Islet precursor cell (in vitro differentiated cells): Measurements from ENCODE around the gene TARS2.

ENCODE experiments used
- DNase-seq: peaks from one replicate; pipeline ENCODE4 v3.0.0-alpha.2; 2018

TARS2 gene

DNA sequence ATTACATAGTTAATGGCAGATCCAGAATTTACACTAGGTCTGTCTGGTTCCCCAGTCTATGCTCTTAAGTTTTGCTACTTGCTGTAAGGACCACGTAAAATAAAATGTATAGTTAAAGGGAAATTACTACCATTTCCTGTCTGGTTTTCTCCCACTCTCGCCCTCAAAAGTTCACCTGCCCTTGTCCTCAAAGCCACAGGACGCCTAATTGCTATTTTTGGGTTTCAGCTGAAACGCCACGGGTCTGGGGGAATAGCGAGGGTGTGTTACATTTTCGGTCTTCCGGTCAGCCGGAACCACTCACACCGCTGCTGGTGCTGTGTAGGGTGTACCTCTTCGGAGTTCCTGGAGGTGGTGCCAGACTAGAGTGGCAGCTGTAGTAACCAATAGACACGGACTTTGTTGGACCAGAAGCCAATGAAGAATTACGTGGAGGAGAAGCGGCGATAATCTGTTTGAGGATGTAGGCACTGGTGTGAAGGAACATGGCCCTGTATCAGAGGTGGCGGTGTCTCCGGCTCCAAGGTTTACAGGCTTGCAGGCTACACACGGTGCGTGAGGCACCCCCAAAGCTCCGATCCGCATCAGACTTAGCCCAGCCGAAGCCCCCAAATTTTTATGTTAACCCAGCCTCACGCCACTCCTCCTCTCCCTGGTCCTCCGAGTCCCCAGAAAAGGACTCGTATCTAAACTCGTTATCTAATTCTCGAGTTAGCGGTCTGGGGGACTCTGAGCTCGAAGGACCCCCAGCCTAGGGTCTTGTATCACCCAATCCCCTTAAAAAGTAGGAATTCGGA is at the start of gene TARS2:
Gene TARS2 (plus strand): TSS at position 454 of the 797 bp plus-strand sequence. CDS start 32 bp downstream, at position 486.
- DNase-seq = peak; percentile 99

DNA sequence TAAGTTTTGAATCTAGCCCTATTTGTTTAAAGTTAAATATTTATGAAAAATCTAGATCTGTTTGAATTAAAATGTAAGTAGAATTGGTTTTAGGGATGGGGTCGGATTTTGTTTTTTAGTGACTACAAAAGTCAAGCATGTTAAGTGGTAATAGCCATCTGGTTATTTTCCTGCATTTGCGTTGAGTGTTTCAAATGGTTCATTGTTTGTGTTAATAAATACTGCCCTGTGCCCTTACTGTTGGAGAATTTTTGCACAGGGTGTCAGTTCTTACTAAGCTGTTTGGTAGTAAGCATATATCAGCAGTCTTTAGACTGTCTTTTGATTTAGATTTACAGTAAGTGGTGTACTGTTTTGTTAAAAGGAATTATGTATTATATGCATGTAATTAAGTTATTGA is 46.1 kb upstream of the TARS2 start:
- no peak for DNase-seq

DNA sequence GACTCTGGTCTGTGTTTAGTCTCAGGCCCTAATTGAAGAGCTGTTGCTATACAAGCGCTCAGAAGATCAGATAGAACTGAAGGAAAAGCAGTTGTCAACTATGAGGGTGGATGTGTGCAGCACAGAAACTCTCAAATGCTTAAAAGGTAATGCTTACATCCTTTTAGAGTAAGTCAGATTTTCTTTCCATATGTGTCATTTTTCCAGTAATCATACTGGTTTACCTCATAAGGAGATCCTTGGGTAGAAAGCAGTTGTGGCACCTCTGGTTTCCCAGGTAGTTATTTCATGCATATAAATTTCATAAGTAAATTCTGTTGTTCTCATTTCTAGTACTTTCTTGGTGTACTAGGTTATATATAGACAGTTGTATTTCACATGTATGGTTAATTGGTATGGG is 43.0 kb upstream of the TARS2 start:
- DNase-seq = no peak

GRCh38 chr1:150456146-150456647 is 31.0 kb upstream of the TARS2 start:
- DNase-seq = peak; percentile 1

- DNase-seq = peak; percentile 71
Measured at GRCh38 chr1:150464422-150464826, 22.8 kb upstream of the TARS2 start.

DNA sequence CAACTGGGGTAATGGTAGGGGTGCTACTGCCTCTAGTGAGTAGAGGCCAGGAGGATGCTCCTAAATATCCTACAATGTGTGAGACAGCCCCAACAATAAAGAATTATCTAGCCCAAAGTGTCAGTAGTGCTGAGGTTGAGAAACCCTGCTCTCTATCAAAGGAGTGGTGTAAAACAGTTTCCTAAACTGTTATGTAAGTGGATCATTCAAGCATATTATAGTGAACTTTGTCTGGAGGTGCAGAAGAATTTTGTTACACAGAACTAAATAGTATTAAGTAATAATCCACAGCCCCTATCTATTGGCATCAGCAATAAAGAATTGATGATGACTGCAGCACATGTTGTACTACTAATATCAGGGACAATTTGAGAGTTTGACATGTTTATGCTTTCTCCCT is 20.3 kb upstream of the TARS2 start:
- no peak for DNase-seq

- no peak for DNase-seq
Measured at GRCh38 chr1:150469291-150469690, 17.9 kb upstream of the TARS2 start.

GRCh38 chr1:150472601-150473200 is 14.5 kb upstream of the TARS2 start:
- DNase-seq = no peak

- no peak for DNase-seq
Measured at GRCh38 chr1:150473659-150474058, 13.6 kb upstream of the TARS2 start.

DNA sequence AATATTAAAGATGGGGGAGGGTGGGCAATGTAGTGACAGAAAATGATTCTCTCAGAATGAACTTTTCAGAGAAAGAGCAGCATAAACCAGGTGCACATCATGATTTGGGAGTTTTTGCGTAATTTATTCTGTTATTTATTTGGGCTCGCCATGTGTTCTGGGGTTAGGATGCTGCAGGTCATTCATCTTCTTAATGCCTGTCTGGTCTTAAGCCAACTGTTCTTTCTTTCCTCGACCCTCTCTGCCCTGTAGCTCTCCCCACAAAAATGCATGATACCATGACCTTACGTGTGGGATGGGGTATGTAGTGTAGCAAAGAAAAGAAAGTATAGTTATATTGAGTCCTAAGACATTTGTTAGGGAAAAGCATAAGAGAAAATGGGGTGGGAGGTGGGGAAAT is 12.3 kb upstream of the TARS2 start:
- no peak for DNase-seq

GRCh38 chr1:150476754-150477153 is 10.5 kb upstream of the TARS2 start:
- no peak for DNase-seq

DNA sequence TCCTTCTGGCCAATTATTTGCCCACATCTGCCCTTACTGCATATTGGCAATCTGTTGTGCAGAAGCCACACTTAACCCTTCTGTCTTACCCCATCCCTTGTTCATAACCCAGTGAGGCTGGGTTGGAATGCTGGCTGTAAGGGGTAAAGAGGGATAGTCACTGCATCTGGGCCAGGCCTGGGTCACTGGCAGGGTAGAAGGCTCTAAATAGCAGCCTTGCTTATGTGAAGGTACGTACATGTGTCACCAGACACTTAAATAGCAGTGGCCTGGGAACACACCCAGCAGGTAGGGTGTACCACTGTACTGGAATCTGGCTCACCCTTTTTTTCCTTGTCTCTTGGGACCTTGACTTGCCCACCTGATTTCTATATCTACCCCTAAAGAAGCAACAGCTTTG is 9.9 kb upstream of the TARS2 start:
- DNase-seq = no peak

- no peak for DNase-seq
Measured at GRCh38 chr1:150477733-150478132, 9.5 kb upstream of the TARS2 start.

GRCh38 chr1:150479370-150479769 is 7.8 kb upstream of the TARS2 start:
- DNase-seq = no peak

GRCh38 chr1:150479927-150480352 is 7.3 kb upstream of the TARS2 start:
- no peak for DNase-seq

GRCh38 chr1:150484431-150484830 is 2.8 kb upstream of the TARS2 start:
- no peak for DNase-seq

DNA sequence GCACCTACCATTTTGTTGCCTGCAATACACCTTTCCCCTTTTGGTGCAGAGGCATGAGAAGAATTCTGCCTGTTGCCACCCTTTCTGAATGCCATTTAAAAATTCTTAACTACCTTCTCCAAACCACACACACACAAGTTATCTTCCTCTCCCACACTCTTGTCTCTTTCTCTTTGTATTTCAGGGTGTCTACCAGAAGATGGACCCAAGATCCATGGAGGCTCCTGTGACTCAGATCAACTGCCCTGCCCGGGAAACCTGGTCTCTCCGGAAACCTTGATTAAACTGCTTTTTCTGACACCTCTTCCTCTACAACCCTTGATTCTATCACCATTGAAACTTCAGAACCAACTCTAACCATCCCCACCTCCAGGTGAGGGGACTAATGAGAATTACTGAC is 2.4 kb upstream of the TARS2 start:
- DNase-seq = no peak

DNA sequence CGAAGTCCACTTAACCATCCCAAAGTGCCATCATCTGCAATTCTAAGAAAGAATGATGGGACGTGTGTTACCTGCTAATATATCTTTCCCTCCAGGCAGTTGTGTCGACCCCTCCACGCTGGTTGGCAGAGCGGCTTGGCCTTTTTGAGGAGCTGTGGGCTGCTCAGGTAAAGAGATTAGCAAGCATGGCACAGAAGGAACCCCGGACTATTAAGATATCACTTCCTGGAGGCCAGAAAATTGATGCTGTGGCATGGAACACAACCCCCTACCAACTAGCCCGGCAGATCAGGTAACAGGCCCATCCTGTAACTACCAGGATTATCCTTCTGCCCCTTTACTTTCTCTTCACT is 520 bp downstream of the TARS2 start:
- no peak for DNase-seq

DNA sequence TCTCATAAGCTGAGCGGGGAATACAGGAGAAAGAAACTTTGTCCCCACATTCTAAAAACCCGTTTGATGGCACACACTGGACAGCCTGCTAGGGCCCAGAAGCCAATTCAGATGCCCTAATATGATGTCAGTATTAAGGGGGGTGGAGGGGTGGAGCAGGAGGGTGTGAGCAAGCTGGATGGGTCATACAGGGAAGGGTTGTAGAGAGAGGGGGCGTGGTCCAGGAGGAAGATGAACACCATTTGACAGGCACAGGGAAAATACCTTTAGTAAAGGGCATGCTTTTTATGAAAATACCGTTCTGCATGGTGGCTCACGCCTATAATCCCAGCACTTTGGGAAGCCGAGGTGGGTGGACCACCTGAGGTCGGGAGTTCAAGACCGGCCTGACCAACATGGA is 6.0 kb downstream of the TARS2 start:
- DNase-seq = no peak

GRCh38 chr1:150498342-150498741 is 11.1 kb downstream of the TARS2 start:
- no peak for DNase-seq

DNA sequence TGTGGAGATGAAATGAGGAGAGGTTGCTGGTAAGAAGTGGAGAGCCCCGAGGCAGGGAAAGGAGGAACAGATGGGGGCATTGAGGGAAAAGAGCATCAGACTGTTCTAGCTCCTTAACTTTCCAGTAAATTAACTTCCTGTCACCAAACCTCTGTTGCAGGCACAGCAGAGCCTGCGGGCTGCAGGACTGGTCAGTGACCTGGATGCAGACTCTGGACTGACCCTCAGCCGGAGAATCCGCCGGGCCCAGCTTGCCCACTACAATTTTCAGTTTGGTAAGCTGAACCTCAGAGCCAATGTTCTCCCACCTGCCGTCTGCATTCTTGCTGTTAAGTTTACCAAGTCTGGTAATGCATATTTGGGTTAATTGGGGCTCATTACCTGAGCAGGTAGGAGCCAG is 18.2 kb downstream of the TARS2 start:
- DNase-seq = no peak

- peak; percentile 79 for DNase-seq
Measured at GRCh38 chr1:150507912-150508864, 21.0 kb downstream of the TARS2 start, which contains the start of gene ECM1. Gene ECM1 (plus strand): TSS chr1:150508109. CDS start chr1:150508210, 101 bp downstream.

DNA sequence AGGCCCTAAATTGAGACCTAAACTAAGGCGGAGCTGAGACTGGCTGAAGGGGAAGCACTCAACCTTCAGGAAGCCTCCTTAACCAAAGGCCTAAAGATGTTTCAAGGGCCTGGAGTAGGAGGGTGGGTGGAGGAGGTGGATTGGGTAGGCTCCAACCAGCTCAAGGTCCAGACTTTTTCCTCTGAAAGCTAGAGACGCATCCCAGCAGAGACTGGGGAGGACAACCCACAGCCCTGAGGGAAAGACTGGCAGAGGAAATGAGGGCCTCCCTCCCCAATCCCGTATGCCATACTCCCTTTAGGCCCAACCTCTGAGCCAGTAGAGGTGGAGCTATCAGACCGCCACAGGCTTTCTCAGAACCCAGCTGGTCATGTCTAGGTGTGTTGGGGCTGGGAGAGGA is 21.8 kb downstream of the TARS2 start:
- no peak for DNase-seq
